Measurements from ENCODE around the gene TFB1M.

DNA sequence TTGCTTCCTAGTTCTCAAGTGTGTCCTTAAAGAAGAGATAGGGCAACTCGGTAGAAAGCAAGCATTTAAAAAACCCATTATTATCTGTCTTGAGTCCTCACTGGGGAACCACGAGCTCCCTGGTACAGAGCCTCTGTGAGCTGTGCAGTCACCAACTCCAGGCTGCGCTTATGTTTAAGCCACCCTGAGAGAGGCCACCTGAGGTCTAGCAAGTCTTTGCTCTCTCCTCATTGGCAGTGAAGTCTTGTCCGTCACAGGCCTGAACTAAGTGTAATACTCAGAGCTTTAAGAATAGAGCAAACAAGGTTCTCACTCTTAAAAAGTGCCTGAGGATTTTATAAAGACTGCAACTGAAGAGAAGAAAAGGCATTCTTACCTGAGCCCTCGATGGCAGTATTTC lies 54.4 kb downstream of the TFB1M start:
- TF ChIP-seq, protein P1, sequence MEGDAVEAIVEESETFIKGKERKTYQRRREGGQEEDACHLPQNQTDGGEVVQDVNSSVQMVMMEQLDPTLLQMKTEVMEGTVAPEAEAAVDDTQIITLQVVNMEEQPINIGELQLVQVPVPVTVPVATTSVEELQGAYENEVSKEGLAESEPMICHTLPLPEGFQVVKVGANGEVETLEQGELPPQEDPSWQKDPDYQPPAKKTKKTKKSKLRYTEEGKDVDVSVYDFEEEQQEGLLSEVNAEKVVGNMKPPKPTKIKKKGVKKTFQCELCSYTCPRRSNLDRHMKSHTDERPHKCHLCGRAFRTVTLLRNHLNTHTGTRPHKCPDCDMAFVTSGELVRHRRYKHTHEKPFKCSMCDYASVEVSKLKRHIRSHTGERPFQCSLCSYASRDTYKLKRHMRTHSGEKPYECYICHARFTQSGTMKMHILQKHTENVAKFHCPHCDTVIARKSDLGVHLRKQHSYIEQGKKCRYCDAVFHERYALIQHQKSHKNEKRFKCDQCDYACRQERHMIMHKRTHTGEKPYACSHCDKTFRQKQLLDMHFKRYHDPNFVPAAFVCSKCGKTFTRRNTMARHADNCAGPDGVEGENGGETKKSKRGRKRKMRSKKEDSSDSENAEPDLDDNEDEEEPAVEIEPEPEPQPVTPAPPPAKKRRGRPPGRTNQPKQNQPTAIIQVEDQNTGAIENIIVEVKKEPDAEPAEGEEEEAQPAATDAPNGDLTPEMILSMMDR (IDR thresholded peaks at IDR 0.05): no peak
- TF ChIP-seq ZFX (IDR thresholded peaks at IDR 0.05; ENCODE audit: borderline replicate concordance): no peak

All from 22Rv1 (cell line).